ENCODE results near the gene UBAP2L.

The UBAP2L gene, protein sequence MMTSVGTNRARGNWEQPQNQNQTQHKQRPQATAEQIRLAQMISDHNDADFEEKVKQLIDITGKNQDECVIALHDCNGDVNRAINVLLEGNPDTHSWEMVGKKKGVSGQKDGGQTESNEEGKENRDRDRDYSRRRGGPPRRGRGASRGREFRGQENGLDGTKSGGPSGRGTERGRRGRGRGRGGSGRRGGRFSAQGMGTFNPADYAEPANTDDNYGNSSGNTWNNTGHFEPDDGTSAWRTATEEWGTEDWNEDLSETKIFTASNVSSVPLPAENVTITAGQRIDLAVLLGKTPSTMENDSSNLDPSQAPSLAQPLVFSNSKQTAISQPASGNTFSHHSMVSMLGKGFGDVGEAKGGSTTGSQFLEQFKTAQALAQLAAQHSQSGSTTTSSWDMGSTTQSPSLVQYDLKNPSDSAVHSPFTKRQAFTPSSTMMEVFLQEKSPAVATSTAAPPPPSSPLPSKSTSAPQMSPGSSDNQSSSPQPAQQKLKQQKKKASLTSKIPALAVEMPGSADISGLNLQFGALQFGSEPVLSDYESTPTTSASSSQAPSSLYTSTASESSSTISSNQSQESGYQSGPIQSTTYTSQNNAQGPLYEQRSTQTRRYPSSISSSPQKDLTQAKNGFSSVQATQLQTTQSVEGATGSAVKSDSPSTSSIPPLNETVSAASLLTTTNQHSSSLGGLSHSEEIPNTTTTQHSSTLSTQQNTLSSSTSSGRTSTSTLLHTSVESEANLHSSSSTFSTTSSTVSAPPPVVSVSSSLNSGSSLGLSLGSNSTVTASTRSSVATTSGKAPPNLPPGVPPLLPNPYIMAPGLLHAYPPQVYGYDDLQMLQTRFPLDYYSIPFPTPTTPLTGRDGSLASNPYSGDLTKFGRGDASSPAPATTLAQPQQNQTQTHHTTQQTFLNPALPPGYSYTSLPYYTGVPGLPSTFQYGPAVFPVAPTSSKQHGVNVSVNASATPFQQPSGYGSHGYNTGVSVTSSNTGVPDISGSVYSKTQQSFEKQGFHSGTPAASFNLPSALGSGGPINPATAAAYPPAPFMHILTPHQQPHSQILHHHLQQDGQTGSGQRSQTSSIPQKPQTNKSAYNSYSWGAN

DNA sequence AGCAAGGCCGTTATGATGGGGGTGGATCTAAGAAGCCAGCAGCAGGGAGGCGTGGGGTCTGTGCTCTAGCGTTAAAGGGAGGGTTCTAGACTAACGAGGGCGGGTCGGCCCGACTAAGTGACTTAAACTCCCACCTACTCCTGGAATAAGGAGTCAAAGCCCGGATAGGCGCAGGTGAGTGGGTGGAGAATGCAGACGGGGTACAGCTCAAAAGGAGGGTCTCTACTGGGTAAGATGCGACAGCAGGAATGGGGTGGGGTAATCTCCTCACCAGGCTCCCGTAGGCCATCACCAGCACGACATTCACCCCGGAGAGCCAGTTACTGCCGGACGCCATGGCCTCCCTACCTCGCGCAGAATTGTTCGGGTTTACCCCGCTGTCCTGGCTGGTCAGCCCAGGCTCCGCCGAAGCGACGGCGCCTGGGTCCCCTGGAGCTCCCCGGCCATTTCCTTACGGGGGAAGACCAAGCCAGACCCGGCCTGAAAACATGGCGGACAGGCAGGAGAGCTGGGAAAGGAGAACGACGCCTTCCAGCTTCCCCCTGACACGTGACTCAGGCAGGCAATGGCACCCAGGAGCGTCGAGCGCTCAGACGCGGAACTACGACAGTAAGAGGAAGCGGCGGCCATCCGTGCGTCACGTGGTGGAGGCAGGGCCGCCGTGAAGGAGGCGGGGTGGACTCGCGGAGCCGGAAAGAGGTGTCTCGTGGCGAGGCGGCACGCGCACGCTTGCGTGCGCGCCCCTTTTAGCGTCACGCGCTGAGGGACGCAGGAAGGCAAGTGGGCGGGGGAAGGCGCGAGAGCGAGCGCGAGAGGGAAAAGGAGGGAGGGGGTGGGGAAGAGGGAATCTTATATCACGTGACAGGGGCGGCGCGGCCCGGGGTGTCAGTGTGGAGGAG, at the start of gene UBAP2L:
UBAP2L (plus strand) TSS at position 885 of the 899 bp plus-strand sequence. CDS start 4,169 bp downstream, outside the sequence.
- DNase-seq: peak; percentile 100

DNA sequence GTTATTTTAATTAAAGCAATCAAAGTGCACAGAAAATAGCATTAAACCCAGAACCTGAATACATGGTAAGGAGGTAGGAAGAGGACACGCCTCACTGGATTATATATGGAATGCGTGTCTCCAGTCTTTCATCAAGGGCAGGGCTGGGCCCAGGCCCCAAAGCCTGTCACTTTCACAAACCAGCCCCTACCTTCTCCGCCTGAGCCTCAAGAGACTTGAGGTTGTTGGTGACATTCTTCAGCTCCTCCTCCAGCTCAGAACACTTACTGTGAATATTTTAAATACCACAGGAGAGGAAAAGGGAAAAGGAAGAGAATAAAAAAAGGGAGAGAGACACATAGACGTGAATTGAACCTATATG, 49.6 kb upstream of the UBAP2L start:
- DNase-seq: no peak

DNA sequence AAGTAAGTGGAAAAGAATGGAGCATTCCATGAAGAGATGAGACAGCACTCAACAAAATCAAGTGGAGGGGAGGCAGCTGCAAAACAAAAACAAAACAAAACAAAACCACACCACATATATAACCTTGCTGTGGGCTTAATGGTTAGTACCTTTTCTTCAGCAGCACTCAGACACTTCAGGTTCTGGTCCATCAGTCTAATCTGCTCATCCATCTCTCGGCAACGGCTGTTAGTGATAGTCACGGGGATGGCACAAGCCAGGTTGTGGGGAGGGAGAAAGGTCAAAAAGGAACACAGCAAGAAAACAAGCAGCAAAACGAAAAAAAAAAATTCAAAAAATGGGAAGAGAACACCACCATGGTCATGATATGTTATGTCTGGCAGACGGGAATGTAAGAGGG, 48.9 kb upstream of the UBAP2L start:
- no peak for DNase-seq

DNA sequence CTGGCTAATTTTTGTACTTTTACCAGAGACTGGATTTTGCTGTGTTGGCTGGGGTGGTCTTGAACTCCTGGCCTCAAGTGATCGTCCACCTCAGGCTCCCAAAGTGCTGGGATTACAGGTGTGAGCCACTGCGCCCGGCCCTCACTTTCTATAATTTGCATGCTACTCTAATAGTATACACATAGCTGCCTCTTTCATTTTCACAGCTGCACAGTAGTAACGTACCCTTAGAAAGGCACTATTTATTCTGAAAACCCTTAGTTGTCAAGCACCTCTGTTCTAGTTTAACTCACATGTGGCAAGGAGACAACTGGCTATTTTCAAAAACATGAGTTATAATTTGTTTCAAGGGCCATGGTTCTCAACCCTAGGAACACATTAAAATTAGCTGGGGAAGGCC, 46.1 kb upstream of the UBAP2L start:
- DNase-seq: no peak

DNA sequence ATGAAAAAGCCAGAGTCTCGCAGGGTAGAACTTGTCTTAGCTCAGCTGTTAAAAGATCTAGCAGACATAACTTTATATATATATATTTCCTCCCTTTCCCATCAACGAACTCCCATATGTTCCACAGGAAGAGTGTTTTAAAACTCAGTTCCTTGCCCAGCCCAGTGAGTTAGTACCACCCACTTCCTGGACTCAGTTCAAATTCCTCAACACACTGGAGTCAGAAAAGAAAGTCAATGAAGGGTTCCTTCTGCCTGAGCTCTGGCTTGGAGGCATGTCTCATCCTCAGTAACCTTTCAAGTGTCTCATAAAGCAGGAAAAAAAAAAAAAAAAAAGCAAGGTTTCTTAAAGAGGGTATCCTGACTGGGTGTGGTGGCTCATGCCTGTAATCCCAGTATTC, 44.4 kb upstream of the UBAP2L start:
- peak; percentile 61 for DNase-seq

DNA sequence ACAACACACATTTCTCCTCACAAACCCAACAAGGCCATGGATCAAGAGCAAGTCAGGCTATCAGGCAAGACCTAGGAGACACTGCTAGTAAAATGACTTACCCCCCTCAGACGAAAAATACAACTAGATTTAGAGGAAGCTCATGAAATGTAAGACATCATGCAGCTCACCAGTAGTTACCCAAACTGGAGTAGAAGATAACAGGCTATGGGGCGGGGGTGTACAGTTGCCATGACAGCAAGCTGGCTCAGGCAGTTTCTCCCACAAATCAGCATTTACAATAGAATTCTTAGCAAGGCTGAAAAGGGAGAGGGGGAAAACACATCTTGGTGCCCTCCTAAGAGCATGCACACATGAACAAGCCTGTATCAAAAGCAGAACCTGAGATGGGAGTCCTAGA, 42.7 kb upstream of the UBAP2L start:
- peak; percentile 52 for DNase-seq

DNA sequence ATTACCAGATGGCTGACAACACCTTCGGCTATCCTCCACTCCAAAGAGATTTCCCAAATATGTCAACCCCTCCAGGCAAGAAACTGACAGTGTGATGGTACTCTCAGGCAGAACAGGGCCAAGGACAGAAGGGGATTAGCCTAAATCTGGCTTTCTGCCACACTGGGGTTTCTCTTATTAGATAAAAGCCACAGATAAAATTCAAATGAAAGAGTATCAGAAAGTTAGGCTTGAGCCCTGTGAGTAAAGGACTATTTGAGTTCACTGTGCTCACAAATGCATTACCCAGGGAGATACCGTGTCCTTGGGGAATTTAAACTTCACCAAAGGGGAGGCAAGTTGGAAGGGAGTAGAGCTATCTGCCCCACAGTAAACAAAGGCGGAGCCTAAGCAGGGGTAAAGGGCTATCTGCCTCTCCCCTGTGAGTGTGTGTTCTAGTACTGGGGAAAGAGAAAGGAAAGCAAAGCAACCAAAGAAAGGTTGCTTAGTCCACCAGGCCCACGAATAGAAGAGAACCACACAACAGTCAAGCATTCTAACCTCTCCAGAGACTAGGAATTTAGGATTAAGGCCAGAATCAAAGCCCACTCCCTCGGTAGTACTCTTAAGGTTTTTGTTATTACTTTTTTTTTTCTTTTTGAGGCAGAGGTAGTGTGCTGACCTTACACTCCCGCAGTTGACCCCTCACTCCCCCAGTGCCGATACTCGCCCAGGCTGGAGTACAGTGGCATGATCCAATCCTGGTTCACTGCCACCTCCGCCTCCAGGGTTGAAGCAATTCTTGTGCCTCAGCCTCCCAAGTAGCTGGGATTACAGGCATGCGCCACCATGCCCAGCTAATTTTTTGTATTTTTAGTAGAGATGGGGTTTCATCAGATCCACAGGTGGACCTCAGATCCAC, 41.6 kb upstream of the UBAP2L start:
- DNase-seq: no peak

DNA sequence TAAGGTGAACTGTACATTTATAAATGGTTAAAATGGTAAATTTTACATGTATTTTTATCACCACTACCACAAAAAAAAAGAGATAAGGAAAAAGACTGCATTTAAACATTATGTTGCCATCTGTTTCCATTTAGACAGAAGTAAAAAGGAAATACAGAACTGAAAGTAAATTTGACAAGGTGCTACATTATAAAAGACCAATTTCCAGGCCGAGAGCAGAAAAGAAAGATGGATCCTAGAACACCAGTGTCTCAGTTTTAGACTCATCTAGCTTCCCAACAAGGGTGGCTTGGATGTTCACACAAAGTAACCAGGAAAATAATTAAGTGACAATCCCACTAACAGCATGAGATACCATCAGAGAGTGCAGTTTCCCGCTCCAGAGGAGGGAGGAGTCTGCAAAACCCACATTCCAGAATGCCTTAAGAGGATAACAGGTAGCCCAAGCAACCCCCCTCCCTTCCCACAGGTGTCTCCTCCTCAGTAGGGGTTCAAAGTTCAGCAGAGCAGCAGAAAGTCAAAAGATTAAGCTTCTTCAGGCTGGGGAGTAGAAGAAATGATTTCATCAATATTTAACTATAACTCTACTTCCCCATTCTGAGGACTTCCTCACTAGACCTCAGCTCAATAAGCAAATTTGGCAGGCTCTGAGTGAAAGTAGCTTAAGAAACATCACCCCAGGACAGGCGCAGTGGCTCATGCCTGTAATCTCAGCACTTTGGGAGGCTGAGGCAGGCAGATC, 40.6 kb upstream of the UBAP2L start:
- DNase-seq: peak; percentile 92

DNA sequence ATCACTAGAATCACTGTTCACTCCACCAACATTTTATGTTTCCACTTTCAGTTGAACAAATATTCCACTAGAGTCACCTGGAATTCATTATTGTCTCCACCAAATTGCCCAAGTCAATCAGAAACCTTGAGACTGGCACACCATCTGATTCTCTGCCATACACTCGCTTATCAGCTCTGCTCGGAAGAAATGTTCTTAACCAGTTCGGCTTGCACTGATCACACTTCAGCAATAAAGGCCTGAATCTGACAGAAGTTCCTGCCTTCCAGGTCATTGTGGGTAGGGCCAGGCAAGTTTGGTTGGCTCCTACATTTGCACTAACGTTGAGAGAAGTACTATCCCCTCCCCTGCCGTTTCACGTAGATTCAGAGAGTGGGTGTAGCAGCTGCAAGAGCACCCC, 38.8 kb upstream of the UBAP2L start:
- no peak for DNase-seq

DNA sequence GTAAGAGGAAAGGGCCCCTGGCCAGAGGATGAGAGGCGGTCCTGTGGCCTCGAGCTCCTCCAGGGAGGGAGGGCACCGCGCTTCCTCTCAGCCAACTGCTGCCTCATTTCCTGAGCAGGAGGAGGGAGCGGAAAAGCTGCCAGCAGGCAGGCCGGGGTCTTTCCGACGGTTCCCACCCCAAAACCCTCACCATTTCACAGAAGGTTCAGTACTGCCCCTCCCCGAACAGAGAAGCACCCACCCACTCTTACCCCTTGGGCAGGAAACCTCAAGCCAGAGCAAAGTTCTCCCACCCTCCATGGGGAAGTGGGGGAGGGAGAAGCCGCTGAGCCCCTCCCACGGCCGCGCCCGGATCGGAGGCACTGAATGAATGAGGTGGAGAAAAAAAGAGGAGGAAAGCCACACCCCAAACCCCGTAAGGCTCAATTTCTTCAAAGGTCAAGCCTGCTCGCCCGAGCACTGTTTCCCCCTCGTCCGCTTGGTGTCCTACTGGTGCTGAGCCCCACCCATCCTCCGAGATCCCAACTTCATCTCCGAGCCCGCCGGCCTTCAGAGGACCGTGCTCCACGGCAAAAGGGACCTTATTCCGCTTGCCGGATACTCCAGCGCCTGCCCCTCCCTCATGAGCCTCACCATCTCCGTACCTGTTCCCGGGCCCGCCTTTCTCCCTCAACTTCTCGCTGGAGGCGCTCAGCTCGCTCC, 38.3 kb upstream of the UBAP2L start:
- DNase-seq: peak; percentile 96

DNA sequence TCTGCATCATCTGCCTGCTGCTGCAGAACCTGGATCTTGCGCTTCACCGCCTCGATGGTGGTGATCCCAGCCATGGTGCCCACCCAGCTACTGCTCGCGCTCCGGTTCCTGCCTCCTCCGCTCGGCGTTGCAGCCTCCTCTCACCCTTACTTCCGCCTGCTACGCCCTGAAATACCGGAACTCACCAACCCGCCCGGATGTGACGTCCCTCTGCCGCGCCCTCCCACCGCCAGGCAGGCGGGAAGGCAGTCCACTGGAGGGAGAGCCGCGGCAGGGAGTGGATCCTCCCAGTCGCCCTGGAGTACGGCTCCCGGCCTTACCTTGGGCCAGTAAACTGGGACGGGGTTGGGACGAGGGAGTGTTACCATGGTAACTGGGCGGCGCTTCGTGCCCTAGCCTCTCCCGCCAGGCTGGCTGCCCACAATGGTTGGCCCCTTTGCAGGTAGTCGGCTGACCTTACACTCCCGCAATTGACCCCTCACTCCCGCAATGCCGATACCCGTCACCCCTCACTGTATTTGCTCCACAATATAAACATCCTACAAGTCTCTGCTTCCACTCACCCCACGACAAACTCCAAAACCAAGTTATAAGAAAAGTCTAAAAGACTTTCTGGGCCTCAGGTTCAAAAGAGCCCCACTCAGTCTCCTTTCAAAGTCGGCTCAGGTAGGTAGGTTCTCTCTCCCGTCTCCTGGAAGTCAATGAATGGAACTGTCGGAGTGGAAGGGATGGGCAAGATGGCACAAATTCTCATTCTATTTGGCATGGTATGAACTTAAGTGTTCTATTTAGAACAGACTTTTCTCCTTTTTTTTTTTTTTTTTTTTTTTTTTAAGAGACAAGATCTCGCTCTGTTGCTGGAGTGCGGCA, 37.5 kb upstream of the UBAP2L start:
- DNase-seq: peak; percentile 97

DNA sequence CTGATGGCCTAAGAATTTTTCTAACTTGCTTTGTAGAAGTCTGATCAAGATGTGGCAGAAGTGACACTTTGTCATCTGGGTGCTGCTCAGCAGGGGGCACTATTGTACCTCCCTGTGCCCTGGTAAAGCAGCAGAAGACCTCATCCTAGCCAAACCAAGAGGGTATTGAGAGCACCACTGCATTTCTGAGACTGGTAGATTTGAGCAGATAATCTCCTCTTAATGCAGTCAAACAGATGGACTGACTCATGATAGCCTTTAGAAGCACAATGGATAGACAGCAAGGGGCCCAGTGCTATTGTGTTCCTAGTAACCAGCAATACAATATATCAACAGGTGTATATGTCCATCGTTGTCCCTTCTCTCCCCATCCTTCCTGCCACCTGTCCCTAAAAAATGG, 34.6 kb upstream of the UBAP2L start:
- DNase-seq: peak; percentile 75

DNA sequence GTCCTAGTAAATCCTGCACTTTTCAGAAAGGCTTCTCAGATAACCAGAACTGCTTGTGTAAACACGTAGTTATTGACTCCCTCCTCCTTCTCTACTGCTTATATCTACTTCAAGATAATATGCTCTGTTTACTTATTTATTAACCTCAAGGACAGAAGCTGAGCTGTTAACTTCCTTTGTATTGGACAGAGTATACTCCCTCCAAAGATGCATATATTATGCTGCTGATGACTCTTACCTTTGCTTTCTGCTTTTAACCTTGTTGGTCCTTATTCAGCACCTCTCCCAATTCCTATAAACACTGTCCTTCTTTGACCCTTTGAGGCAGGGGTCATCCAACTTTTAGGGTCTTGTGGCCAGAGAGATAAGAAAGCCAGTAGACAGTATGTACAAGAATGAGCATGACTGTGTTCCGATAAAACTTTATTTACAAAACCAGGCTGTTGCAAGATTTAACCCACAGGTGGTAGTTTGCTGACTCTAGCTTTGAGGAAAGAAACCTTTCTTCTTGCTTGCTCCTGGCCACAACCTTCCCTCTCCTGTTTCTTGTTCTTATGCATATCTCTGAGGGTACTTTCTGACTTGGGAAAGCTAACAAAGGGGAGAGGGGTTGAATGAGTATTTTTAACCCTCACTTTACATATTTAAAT, 33.8 kb upstream of the UBAP2L start:
- no peak for DNase-seq

DNA sequence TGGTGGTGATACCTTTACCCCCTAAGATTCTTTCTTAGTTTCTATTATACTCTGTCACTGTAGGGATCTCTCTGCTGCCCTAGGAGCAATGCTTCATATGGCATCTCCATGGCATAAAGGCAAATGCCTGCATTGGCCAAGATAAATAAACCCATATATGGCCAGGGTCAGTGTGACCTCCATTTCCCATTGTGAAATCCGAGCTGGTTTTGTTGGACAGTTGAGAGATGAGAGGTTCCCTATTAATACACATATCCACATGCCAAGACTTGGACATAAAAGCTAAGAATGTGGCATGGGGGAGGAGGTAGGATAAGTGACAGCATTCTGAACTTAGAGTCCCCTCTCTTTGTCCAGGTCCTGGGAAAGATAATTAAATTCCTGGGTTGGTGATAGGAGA, 30.2 kb upstream of the UBAP2L start:
- no peak for DNase-seq

DNA sequence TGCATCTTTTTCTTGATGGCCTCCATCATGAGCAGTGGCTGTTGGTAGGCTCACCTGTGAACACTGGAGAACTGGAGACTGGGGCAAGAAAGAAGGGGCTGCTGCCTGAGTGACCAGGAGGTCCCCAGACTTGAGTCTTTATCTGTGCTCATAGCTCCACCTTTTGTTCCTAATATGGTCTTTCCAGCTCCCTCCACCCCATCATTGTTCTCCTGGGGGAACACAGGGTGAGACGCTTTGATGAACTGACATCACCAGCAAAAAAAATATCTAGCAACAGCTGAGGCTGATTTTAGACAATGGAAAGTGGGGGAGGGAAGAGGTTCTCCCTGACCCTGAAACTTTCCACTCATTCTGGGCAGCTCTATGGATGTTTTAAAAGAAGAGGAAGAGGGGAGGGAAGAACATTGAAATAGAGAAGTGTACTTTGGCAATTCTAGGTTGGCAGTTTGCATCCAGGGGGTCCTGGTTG, 28.7 kb upstream of the UBAP2L start, which contains the start of gene TPM3:
TPM3 (minus strand) TSS at position 111 of the 472 bp plus-strand sequence; CDS start at position 29, 82 bp downstream.
- peak; percentile 40 for DNase-seq

DNA sequence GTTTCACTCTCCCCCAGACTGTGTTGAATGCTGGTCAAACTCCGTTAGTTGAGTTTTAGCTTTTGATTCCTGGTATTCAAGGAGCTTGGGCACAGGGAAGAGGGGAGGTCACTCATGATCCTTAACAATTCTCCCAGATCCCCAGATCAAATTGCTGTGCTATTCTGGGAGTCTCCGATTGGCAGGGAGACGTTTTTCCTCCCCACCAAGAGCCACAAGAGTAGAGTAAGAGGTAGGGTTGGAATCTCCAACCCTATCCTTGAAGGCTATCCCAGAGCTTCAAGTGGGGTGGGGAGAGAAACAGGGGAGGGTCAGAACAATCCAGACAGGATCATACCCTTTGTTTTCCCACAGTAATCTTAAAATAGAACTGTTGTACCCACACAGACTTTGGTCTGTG, 28.3 kb upstream of the UBAP2L start:
- DNase-seq: no peak

DNA sequence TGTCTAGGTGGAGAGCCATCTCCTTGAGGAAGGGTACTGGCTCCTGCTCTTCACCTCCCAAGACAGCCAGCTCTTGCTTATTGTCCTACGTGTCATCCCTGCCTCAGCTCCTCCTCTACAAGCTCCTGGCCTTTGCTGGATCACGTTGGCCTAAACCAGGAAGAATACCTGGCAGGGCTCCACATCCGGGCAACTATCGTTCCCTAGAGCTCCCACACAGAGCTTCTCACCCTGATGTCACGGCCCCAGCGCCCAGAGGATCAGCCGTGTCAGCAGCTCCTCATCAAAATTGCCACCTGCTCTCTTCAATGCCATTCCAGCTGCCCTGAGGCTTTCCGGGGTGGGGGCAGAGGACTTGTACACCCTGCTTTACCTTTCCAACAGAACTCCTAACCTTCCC, 26.9 kb upstream of the UBAP2L start:
- DNase-seq: no peak

Data from inflammatory macrophage treated with lipopolysaccharide for 4 hours (primary cell).